ENCODE measurements around the gene NEFH.

Gene NEFH

DNA sequence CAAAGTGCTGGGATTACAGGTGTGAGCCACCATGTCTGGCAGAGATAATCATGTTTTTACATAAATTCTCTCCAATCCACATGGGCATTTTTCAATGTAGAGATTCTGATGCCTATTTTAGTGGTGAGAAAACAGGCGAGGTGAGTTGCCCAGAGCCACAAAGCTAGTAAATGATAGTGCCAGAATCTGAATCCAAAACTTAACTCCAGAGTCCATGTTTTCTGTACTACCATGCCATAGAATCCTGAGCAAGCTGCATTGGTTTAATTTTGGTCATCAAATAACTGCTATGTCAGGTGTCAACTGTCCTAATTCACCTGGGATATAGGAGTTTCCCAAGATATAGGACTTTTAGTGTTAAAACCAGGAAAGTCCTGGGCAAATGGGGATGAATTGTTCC is 13.6 kb downstream of the NEFH start:
- no peak for DNase-seq (ENCODE audit: low read depth in 3 of 3)

DNA sequence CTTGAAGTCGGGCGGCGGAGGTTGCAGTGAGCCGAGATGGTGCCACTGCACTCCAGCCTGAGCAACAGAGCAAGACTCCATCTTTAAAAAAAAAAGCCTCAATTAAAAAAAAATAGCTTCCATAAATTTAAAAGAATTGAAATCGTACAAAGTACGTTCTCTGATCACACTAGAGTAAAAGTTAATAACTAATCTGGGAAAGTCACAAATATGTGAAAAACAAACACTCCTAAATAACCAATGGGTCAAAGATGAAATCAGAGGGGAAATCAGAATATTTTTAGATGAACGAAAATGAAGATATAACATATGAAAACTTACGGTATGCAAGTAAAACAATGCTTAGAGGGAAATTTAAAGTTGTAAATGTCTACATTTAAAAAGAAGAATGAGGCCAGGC is 19.8 kb downstream of the NEFH start:
- DNase-seq (ENCODE audit: low read depth in 3 of 3) = no peak

DNA sequence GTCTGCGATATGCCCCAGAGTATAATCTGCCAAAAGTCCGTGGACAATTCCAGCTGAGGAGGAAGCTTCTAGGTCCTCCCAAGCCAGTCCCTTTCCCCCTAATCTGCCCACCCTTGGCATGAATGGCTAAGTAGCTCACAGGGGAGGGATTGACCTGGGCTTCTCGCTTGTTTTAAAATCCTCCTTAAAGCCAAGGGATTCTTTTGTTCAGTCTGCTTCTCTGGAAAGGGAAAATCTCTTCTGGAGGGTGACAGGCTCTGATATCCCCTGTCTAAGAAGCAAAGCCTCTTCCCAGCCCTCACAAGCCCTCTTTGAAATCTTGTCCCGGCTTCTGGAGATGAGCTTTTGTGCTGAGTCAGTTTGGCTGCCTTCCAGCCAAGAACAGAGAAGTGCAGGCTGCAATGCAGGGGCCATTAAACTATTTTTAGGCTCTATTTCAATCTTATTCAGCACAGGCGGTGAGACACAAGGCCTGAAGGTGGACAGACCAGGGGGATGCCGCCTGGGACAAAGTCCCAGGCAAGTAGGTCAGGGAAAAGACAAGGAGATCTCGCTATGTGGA is 23.9 kb downstream of the NEFH start:
- DNase-seq (ENCODE audit: low read depth in 3 of 3) = no peak

DNA sequence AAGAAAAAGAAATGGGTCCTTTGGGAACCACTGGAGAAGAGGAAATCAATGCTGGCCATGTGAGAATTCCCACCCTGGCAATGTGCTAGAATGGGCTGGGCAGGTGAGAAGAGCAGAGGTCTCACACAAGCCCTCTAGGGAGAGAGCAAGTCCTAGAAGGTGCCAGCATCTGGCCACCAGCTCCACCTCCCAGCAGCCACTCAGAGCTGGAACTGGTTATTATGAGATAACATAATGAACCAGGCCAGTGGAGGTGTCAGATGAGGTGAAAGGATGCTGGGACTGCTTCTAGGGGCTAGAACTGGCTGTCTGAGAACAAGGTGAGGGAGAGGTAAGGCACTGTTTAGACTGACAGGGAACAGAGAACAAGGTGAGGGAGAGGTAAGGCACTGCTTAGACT is 29.3 kb downstream of the NEFH start:
- DNase-seq (ENCODE audit: low read depth in 3 of 3) = no peak

DNA sequence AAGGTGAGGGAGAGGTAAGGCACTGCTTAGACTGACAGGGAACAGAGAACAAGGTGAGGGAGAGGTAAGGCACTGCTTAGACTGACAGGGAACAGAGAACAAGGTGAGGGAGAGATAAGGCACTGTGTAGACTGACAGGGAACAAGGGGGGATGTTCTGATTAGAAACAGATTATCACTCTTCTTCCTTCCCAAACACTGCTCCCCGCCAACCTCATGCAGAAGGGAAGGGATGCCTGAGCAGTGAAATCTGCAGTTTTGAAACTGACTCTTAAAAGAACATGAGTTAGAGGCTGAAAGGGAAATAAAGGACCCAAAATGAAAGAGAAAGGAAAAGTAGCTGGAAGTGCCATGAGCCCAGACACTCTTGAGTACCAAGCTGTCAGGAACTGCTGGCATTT is 29.8 kb downstream of the NEFH start:
- DNase-seq (ENCODE audit: low read depth in 3 of 3) = no peak

DNA sequence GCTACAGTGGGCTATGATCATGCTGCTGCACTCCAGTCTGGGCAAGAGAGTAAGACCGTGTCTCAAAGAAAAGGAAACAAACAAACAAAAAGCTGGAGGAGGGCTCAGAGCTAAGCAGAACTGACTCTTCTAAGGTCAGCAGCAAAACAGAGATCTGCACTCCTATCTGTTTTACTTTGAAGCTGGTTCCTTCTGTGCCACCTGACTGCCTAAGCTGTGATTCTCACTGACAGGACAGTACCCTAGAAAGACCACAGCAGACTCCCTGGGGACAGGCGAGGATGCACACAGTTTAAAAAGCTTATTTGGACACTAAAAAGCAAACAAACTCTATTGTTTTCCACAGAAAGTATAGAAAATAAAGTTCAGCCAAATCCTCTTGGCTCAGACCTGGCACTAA is 30.5 kb downstream of the NEFH start:
- DNase-seq (ENCODE audit: low read depth in 3 of 3) = no peak

DNA sequence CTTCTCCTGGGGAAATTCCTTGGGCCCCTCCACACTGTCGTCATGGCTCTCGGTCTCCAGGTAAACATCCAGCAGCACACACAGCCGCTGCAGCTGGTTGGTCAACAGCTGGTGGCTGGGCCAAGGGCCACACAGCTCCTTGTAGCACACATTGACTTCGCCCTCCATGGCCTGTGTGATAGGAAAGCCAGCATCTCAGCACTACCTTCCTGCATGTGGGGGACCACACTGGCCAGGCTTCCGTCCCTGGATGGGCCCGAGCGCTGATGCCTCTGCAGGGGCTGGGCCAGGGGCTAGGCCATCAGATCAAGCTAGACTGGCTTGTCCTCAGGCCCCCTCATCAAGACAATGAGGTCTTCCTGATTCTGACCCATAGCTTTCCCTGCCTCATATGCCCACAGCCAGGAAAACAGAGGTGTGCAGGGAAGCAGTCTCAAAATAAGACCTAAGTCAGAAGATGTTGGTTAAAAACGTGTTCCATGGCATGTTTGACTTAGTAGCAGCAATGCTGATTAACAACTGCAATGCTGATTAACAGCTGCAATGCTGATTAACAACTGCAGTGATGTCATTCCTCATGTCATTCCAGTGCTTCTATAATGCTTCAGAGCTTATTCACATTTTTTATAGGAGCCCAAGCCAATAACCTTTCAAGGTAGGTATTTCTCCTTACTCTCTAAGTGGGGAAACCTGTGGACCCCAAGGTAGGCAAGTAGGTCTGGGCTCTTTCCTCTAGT is 31.3 kb downstream of the NEFH start:
- no peak for DNase-seq (ENCODE audit: low read depth in 3 of 3)

DNA sequence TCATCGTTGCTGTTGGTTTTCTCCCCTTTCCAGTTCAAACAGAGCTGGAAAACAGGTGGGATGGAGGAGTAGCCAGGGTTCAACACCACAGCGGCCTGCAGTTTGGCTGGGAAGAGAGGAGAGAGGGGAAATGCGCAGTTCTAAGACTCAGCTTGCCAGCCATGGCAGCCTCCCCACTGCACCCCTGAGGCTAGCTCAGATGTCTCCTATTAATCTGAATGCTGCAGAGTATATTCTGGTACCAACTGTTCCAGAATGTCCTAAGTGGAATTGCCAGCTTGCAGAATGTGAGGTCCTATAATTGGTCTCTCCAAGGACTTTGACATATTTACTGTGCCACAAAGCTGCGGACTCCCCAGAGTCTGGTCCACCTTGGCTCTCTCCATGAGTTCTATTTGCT is 32.0 kb downstream of the NEFH start:
- no peak for DNase-seq (ENCODE audit: low read depth in 3 of 3)

DNA sequence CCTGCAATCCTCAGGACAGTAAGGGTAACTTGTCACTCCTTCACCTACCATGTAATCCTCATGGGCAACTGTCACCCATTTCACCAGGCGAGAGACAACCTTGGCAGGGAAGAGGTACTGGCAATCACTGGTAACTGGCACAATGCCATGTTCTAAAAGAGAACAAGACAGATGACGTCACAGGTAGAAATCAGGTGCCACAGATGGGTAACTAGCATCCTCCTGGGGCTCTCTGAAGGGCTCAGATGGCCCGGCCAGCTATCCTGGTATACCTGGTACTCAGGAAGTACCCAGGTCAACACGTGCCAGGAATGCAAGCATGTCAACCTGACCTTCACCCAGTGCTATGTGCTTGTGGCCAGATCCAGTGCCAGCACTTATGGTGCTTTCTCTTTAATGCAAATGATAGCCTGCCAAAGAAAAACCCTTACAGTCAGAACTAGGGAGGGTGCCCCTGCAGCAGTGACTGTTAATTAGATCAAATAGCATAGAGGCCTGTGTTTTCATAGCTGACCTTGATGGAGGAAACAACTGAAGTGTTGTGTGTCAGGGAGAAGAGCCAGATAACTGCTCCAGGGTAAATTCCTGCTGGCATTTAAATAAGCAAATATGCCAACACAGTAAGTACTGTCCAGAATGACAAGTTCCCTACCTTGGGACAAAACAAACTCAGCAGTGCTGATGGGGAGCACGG is 37.3 kb downstream of the NEFH start:
- DNase-seq (ENCODE audit: low read depth in 3 of 3) = no peak

DNA sequence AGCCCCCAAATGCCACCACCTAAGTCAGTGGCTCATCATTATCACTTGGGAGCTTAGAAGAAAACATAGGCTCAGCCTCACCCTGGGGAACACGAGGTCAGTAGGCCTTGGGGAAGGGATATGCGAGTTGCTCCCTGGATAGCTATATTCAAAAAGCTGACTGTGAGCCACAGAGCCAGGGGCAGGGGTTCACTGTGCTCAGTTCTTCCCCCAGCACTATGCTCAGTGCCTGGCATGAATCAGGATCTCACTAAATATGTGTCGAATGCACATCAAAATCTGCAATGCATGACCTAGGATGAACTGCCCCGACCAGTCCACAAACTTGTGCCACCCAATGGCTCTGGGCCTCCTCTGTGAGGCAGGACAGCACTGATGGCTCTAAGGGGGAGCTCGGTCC is 38.4 kb downstream of the NEFH start:
- DNase-seq (ENCODE audit: low read depth in 3 of 3) = no peak

DNA sequence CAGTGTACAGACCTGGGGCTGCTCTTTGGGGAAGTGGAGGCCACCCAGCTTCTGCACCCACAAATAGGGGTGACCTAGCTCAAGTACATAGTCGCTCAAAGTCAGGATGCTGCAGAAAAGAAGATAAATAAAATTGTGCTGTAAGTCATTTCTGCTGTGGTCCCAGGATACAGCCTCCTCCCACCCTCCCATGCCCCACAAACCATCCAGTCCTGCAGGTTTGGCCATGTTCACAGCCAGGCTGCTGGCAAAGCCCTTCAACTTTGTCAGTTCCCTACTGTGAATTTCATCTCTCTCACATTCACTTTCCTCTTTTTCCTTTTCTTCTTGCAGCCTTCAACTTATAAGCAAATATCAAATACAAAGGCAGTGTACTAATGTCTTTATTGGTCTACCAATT is 40.0 kb downstream of the NEFH start:
- no peak for DNase-seq (ENCODE audit: low read depth in 3 of 3)

DNA sequence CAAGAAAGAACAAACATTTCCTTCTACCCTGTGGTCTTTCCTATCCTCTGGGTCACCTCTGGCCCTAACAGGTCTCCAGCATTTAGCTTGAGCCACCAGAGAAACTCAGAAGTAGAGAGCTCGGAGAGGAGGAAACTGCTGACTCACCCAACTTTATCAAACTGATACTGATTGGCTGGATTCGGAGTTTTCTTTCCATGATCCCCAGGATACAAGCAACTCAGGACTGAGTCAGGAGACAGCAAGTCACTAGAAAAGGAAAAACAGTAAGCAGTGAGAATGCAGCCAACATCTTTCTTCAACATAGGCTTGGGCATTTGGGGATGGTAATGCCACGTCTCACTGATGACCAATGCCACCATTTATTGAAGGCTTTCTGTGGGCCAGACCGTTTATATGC is 40.8 kb downstream of the NEFH start:
- DNase-seq (ENCODE audit: low read depth in 3 of 3) = no peak

DNA sequence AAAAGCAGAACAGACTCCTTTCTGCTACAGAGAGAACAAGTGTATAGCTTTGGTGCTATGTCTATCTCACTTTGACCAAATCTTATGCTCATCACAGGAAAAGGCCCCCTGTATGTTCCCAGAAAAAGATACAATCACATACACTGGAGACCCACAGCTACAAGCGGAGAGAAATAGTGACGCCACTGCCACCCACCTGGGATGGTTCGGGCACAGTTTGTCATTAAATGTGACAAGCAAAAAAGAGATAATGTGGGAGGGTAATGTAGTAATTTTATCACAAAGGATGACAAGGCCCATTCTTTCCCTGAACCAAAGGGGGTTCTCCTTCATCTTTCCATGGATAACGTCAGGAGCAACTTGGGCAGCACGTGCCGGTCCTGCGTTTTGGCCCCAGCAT is 41.5 kb downstream of the NEFH start:
- DNase-seq (ENCODE audit: low read depth in 3 of 3) = no peak

DNA sequence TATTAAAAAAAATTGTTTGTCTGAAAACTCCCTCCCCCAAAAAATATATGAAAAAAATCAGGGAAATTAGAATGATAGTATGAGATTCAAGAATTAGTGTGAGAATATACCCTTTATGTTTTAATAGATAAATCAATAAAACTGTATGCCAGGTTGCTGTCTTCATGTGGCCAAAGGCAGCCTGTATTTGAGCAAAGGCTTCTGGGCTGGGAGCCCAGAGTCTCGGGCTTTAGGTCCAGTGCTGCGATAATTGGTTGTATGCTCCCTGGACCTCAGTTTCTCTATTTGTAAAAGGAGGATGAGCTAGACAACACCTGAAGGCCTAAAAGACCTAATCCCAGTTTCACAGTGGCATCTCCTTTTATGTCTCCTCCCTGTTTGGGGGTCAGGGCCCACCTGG is 43.7 kb downstream of the NEFH start:
- no peak for DNase-seq (ENCODE audit: low read depth in 3 of 3)

DNA sequence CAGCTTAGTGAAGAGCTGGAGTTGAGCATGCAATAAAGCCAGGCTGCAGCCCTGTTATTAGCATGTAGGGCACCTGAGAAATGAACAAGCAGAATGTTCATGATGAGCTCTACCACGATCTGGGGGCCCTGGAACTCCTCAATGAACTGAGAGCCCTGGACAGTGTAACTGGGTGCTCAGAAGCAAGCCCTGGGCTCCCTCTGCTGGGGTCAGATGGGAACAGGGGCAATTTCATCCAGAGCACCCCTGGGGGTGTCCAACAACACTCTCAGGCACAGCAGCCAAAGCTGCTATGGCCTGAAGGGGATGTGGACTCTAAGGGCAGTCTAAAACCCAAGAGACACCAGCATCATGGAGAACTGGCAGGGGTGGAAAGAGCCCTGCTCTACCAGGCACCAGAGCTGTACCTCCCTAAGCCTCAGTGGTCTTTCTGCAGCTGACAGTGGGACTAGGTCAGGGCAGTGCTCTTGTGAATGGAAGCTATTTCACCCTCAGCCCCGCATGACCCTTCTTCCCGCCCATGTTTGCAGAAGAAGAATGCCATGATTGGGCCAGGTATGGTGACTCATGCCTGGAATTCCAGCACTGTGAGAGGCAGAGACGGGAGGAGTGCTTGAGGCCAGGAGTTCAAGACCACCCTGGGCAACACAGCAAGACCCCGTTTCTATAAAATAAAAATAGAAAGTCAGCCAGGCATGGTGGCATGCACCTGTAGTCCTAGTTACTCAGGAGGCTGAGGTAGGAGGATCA is 44.6 kb downstream of the NEFH start:
- peak in 1 of 3 experiments; percentile 10 for DNase-seq (ENCODE audit: low read depth in 3 of 3)

DNA sequence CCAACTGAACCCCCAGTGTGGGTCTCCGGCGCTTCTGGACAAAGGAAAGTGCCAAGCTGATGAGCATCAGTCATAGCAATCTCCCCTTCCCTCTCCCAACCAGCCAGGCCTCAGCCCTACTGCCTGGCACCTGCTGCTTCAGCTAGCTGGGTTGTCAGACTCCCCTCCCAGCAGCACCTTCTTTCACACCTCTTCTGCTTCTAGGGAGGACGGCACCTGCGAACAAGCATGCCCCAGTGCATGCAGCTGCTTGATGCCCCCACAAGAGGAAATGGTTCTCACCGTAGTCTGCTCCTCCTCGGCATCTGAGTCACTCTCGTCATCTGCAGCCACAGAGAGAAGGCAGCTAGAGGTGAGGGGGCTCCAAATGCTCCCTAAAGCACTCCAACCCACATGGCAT is 48.1 kb downstream of the NEFH start:
- no peak for DNase-seq (ENCODE audit: low read depth in 3 of 3)

DNA sequence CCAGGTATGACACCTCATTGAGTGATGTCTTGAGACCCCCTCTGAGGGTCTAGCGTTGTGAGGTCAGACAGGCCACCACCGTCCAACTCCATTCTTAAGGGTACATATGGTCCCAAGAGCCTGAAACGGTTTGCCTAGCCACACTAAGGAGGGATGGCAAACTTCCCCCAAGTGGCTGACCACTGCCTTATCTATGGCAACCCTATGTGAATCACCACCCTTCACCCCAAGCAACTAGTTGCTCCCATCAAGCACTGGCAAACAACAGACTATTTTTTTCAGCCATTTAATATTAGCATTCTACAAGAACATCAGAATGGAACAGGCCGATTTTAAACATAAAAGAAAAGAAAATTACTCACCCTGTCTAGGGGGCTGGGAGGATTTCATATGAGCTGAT is 50.7 kb downstream of the NEFH start:
- DNase-seq (ENCODE audit: low read depth in 3 of 3) = no peak

DNA sequence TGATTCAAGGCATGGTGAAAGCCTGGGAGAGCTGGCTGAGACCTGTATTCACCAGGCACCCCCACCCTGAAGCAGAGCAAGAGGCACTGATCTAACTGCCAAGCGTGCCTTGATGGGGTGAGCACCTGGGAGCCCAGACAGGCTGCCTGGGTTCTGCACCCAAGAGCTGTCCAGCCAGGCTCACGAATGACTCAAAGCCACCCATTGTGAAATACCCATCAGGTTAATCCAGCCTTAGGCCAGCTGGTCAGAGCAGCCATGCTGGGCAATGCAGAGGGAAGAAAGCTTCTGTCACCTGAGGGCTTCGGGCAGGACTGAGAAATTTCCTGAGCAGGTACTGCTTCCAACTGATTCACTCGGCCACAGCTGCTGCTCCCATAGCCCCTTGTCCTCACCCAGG is 51.4 kb downstream of the NEFH start:
- DNase-seq (ENCODE audit: low read depth in 3 of 3) = no peak

DNA sequence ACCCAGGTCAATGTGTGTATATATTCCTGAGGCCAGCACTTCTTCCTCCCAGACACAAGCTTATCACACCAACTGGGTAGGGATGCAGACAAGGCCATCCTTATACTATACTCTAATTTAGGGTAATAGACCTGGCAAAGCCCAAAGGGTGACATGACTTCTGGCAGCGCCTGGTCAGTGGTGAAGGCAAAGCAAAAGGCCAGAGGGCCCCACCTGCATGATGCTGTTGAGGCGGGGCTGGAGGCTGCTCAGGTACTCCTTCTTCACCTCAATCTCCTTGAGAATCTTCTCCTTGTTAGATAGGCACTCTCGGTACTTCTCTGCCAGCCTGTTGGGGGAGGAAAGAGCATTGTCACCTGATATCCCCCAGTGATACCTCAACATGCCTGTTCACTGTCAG is 56.4 kb downstream of the NEFH start:
- no peak for DNase-seq (ENCODE audit: low read depth in 3 of 3)

DNA sequence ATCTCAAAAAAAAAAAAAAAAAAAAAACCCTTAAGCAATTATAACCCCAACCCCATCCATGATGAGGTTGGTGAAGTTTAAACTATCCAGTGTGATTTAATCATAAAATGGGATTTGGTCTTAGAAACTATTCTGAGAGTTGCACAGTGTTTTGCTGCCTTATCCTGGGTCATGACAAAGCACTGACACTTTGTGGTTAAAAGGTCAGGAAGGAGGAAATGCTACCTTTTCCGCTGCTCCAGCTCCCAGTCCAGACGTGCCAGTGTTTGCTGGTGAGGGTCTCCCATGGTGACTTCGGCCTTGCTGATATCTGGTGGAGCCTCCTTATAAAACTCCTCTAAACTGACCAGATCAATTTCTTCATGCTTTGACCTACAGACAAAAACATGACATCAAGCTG is 59.1 kb downstream of the NEFH start:
- no peak for DNase-seq (ENCODE audit: low read depth in 3 of 3)
